WTC11 (cell line): ENCODE data around the gene KRTCAP2. TPM values are rescaled to one million over a fixed set of nuclear protein-coding genes. Genes with fewer than 3 reads are reported as not detected.

ENCODE experiments used
- ATAC-seq: fragments of 200-7000 bp; cut with Tn5 transposase; 2 replicates; pipeline ENCODE4 v1.10.0; 2021; ENCODE audit warnings: mild to moderate bottlenecking, moderate library complexity
- CTCF ChIA-PET: fragments of 300-600 bp; sonication (Branson Sonifier 250); formaldehyde crosslinking; loops from one replicate; lab custom pipeline; 2021; ENCODE audit warnings: antibody characterized with exemption; lab: Charles Lee
- POLR2A ChIA-PET: fragments of 350-600 bp; sonication (Branson Sonifier 250); formaldehyde crosslinking; loops from one replicate; lab custom pipeline; 2021; ENCODE audit warnings: antibody characterized with exemption; lab: Charles Lee
- DNase-seq: peaks from one replicate; pipeline ENCODE4 v3.0.0; 2021; ENCODE audit warnings: low spot score
- H3K27ac Mint-ChIP-seq: 2 replicates; pipeline ENCODE4 v1.8.0; 2021; ENCODE audit warnings: mixed read lengths
- H3K27me3 Mint-ChIP-seq: 2 replicates; pipeline ENCODE4 v1.8.0; 2021; ENCODE audit warnings: low read depth, mild to moderate bottlenecking, moderate library complexity, mixed read lengths
- H3K36me3 Mint-ChIP-seq: 2 replicates; pipeline ENCODE4 v1.8.0; 2021; ENCODE audit warnings: mixed read lengths
- H3K4me1 Mint-ChIP-seq: 2 replicates; pipeline ENCODE4 v1.8.0; 2022; ENCODE audit warnings: mixed read lengths
- H3K4me3 Mint-ChIP-seq: 2 replicates; pipeline ENCODE4 v1.8.0; 2021; ENCODE audit warnings: mild to moderate bottlenecking, moderate library complexity, mixed read lengths
- H3K9me3 Mint-ChIP-seq: 2 replicates; pipeline ENCODE4 v1.8.0; 2021; ENCODE audit warnings: mixed read lengths
- AR ChIP-seq: fragments of 250-450 bp; sonication (Bioruptor Pico); IDR thresholded peaks from 2 replicates; pipeline ENCODE4 v1.9.0; 2021; ENCODE audit warnings: mild to moderate bottlenecking
- CREM ChIP-seq: sonication (generic); formaldehyde crosslinking; IDR thresholded peaks from 2 replicates; pipeline ENCODE4 v1.8.1; 2022; ENCODE audit warnings: mild to moderate bottlenecking, missing genetic modification reagents, moderate library complexity
- FOXJ3 ChIP-seq: sonication (generic); formaldehyde crosslinking; IDR thresholded peaks from 2 replicates; pipeline ENCODE4 v1.9.0; 2021; ENCODE audit warnings: missing genetic modification reagents, mild to moderate bottlenecking, borderline replicate concordance
- FOXP1 ChIP-seq: sonication (generic); formaldehyde crosslinking; IDR thresholded peaks from 2 replicates; pipeline ENCODE4 v1.8.0; 2022; ENCODE audit warnings: missing genetic modification reagents, mild to moderate bottlenecking, moderate library complexity, borderline replicate concordance
- JAZF1 ChIP-seq: fragments of 250-450 bp; sonication (Bioruptor Pico); IDR thresholded peaks from 2 replicates; pipeline ENCODE4 v1.9.0; 2021; ENCODE audit warnings: moderate library complexity, mild to moderate bottlenecking, inconsistent platforms
- NR3C1 ChIP-seq: sonication (generic); formaldehyde crosslinking; conservative IDR thresholded peaks from 2 replicates; pipeline ENCODE4 v1.8.1; 2023; ENCODE audit warnings: low read depth, mild to moderate bottlenecking, missing genetic modification reagents
- PRRX2 ChIP-seq: fragments of 250-450 bp; sonication (Bioruptor Pico); IDR thresholded peaks from 2 replicates; pipeline ENCODE4 v1.8.0; 2021; ENCODE audit warnings: mild to moderate bottlenecking
- SMAD3 ChIP-seq: sonication (generic); formaldehyde crosslinking; IDR thresholded peaks from 2 replicates; pipeline ENCODE4 v1.8.0; 2022; ENCODE audit warnings: missing genetic modification reagents, mild to moderate bottlenecking, borderline replicate concordance
- SMAD4 ChIP-seq: sonication (generic); formaldehyde crosslinking; IDR thresholded peaks from 2 replicates; pipeline ENCODE4 v1.8.0; 2022; ENCODE audit warnings: mild to moderate bottlenecking, missing genetic modification reagents
- SOX15 ChIP-seq: fragments of 250-450 bp; sonication (Bioruptor Pico); IDR thresholded peaks from 2 replicates; pipeline ENCODE4 v1.9.0; 2021; ENCODE audit warnings: mild to moderate bottlenecking
- TEAD1 ChIP-seq: sonication (generic); formaldehyde crosslinking; IDR thresholded peaks from 2 replicates; pipeline ENCODE4 v1.8.0; 2022; ENCODE audit warnings: mild to moderate bottlenecking, missing genetic modification reagents
- TP53 ChIP-seq: sonication (generic); formaldehyde crosslinking; IDR thresholded peaks from 2 replicates; pipeline ENCODE4 v1.8.1; 2023; ENCODE audit warnings: mild to moderate bottlenecking, missing genetic modification reagents
- ZNF423 ChIP-seq: fragments of 250-450 bp; sonication (Bioruptor Pico); IDR thresholded peaks from 2 replicates; pipeline ENCODE4 v2.1.2; 2022; ENCODE audit warnings: mild to moderate bottlenecking, moderate library complexity
- total RNA-seq: library from RNA; stranded (reverse); gene quantifications from 3 replicates; pipeline ENCODE4 v1.2.3, GENCODE V29; 2021
- TF ChIP-seq, protein P1 (sequence below): fragments of 250-450 bp; sonication (Bioruptor Pico); IDR thresholded peaks from 2 replicates; pipeline ENCODE4 v1.9.0; 2021; ENCODE audit warnings: mild to moderate bottlenecking, borderline replicate concordance
- TF ChIP-seq, protein P2 (sequence below): sonication (generic); formaldehyde crosslinking; IDR thresholded peaks from 2 replicates; pipeline ENCODE4 v1.8.0; 2022; ENCODE audit warnings: mild to moderate bottlenecking, missing genetic modification reagents
- TF ChIP-seq, protein P3 (sequence below): sonication (generic); formaldehyde crosslinking; IDR thresholded peaks from 2 replicates; pipeline ENCODE4 v1.8.1; 2023; ENCODE audit warnings: mild to moderate bottlenecking, missing genetic modification reagents, borderline replicate concordance

KRTCAP2 gene
- total RNA-seq, 1 experiment from 2014 or later, result 104 TPM

- 0 out of 2 replicates have a peak, but pooled peaks have one; percentile 45 for TF ChIP-seq TP53 (CRISPR knock-in tag)
- no peak for TF ChIP-seq SMAD3 (CRISPR knock-in tag)
- TF ChIP-seq NR3C1, result no peak
- TF ChIP-seq, protein P1, sequence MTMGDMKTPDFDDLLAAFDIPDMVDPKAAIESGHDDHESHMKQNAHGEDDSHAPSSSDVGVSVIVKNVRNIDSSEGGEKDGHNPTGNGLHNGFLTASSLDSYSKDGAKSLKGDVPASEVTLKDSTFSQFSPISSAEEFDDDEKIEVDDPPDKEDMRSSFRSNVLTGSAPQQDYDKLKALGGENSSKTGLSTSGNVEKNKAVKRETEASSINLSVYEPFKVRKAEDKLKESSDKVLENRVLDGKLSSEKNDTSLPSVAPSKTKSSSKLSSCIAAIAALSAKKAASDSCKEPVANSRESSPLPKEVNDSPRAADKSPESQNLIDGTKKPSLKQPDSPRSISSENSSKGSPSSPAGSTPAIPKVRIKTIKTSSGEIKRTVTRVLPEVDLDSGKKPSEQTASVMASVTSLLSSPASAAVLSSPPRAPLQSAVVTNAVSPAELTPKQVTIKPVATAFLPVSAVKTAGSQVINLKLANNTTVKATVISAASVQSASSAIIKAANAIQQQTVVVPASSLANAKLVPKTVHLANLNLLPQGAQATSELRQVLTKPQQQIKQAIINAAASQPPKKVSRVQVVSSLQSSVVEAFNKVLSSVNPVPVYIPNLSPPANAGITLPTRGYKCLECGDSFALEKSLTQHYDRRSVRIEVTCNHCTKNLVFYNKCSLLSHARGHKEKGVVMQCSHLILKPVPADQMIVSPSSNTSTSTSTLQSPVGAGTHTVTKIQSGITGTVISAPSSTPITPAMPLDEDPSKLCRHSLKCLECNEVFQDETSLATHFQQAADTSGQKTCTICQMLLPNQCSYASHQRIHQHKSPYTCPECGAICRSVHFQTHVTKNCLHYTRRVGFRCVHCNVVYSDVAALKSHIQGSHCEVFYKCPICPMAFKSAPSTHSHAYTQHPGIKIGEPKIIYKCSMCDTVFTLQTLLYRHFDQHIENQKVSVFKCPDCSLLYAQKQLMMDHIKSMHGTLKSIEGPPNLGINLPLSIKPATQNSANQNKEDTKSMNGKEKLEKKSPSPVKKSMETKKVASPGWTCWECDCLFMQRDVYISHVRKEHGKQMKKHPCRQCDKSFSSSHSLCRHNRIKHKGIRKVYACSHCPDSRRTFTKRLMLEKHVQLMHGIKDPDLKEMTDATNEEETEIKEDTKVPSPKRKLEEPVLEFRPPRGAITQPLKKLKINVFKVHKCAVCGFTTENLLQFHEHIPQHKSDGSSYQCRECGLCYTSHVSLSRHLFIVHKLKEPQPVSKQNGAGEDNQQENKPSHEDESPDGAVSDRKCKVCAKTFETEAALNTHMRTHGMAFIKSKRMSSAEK (CRISPR knock-in tag), result 0 out of 2 replicates have a peak, but pooled peaks have one; percentile 58
- TF ChIP-seq JAZF1 (CRISPR knock-in tag), result no peak
- no peak for TF ChIP-seq SMAD4 (CRISPR knock-in tag)
- no peak for TF ChIP-seq ZNF423 (CRISPR knock-in tag)
- TF ChIP-seq FOXJ3 (CRISPR knock-in tag), result no peak
- peak; percentile 70; the same call in 1 of the 2 replicates for TF ChIP-seq PRRX2 (CRISPR knock-in tag)
- TF ChIP-seq, all 79 proteins: peak for 13
Measured at GRCh38 chr1:155208541-155209311, 35.6 kb upstream of the KRTCAP2 start, which contains the start of gene MTX1 (continued).

GRCh38 chr1:155207806-155208540 is 34.9 kb upstream of the KRTCAP2 start, which contains the start of gene THBS3:
THBS3 (minus strand) TSS chr1:155207897; CDS start chr1:155207876, 21 bp downstream.
- H3K4me1 Mint-ChIP-seq, result peaks cover 19% of the 10 kb centered on the region
- no peaks in the 10 kb centered on the region for H3K9me3 Mint-ChIP-seq
- peak within 1 kb of the TSS; percentile 89 for H3K27ac Mint-ChIP-seq
- DNase-seq (no peak), ATAC-seq (no peak; the same call in 1 of the 2 replicates)
- peak within 1 kb of the TSS; percentile 88 for H3K4me3 Mint-ChIP-seq
- H3K36me3 Mint-ChIP-seq, result peaks cover 13% of the 10 kb centered on the region
- peaks cover 9% of the 10 kb centered on the region; the same call in 1 of the 2 replicates for H3K27me3 Mint-ChIP-seq
- ChIA-PET POLR2A (interaction anchor here (0.7 to 3.7 kb wide), 6 partner anchors 11 to 35 kb away, joined by 3 to 35 read pairs (median 4); partner anchors contain the start of gene KRTCAP2), CTCF (interaction anchor here (0.6 to 4.8 kb wide), 15 partner anchors 11 to 441 kb away, joined by 3 to 51 read pairs (median 9); partner anchors contain the start of genes CLK2, KRTCAP2, RUSC1 and TRIM46)
- TF ChIP-seq, protein P1 (CRISPR knock-in tag), result peak; percentile 80; the same call in 1 of the 2 replicates
- TF ChIP-seq TEAD1 (CRISPR knock-in tag), result no peak
- TF ChIP-seq, protein P2, sequence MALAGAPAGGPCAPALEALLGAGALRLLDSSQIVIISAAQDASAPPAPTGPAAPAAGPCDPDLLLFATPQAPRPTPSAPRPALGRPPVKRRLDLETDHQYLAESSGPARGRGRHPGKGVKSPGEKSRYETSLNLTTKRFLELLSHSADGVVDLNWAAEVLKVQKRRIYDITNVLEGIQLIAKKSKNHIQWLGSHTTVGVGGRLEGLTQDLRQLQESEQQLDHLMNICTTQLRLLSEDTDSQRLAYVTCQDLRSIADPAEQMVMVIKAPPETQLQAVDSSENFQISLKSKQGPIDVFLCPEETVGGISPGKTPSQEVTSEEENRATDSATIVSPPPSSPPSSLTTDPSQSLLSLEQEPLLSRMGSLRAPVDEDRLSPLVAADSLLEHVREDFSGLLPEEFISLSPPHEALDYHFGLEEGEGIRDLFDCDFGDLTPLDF, result no peak
- TF ChIP-seq AR (CRISPR knock-in tag), result no peak
- TF ChIP-seq, protein P3, sequence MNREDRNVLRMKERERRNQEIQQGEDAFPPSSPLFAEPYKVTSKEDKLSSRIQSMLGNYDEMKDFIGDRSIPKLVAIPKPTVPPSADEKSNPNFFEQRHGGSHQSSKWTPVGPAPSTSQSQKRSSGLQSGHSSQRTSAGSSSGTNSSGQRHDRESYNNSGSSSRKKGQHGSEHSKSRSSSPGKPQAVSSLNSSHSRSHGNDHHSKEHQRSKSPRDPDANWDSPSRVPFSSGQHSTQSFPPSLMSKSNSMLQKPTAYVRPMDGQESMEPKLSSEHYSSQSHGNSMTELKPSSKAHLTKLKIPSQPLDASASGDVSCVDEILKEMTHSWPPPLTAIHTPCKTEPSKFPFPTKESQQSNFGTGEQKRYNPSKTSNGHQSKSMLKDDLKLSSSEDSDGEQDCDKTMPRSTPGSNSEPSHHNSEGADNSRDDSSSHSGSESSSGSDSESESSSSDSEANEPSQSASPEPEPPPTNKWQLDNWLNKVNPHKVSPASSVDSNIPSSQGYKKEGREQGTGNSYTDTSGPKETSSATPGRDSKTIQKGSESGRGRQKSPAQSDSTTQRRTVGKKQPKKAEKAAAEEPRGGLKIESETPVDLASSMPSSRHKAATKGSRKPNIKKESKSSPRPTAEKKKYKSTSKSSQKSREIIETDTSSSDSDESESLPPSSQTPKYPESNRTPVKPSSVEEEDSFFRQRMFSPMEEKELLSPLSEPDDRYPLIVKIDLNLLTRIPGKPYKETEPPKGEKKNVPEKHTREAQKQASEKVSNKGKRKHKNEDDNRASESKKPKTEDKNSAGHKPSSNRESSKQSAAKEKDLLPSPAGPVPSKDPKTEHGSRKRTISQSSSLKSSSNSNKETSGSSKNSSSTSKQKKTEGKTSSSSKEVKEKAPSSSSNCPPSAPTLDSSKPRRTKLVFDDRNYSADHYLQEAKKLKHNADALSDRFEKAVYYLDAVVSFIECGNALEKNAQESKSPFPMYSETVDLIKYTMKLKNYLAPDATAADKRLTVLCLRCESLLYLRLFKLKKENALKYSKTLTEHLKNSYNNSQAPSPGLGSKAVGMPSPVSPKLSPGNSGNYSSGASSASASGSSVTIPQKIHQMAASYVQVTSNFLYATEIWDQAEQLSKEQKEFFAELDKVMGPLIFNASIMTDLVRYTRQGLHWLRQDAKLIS, result no peak
- TF ChIP-seq SOX15, result no peak
- no peak for TF ChIP-seq FOXP1 (CRISPR knock-in tag)
- no peak for TF ChIP-seq CREM (CRISPR knock-in tag)
- TF ChIP-seq PRRX2 (CRISPR knock-in tag), result 0 out of 2 replicates have a peak, but pooled peaks have one; percentile 47
